Right lobe of liver (tissue), 4 donors: Measurements from ENCODE around the gene TRIM28.

Experiments used
- POLR2A ChIP-seq: fragments of 450-650 bp; IDR thresholded peaks from one replicate; pipeline ENCODE4 v1.6.1; 2017; ENCODE audit warnings: antibody characterized with exemption, mild to moderate bottlenecking
- TF ChIP-seq, protein P1 (sequence below), 4 donors: fragments of 200-600 bp in 3 of 4; fragments of 450-650 bp in 1 of 4; IDR thresholded peaks; one replicate each; pipeline versions ENCODE4 v1.5.1 to v1.8.0; 2016 to 2022; ENCODE audit warnings: antibody characterized with exemption in 4 of 4, mild to moderate bottlenecking in 2 of 4
- donor health status: DM: no; HTN: no; CAD: no.
- donor health status: DM: no; HTN: no; CAD: no.
- donor health status: DM: no; HTN: yes; CAD: no.

GRCh38 chr19:58551577-58552471 lies 8.0 kb downstream of the TRIM28 start:
- TF ChIP-seq, protein P1, sequence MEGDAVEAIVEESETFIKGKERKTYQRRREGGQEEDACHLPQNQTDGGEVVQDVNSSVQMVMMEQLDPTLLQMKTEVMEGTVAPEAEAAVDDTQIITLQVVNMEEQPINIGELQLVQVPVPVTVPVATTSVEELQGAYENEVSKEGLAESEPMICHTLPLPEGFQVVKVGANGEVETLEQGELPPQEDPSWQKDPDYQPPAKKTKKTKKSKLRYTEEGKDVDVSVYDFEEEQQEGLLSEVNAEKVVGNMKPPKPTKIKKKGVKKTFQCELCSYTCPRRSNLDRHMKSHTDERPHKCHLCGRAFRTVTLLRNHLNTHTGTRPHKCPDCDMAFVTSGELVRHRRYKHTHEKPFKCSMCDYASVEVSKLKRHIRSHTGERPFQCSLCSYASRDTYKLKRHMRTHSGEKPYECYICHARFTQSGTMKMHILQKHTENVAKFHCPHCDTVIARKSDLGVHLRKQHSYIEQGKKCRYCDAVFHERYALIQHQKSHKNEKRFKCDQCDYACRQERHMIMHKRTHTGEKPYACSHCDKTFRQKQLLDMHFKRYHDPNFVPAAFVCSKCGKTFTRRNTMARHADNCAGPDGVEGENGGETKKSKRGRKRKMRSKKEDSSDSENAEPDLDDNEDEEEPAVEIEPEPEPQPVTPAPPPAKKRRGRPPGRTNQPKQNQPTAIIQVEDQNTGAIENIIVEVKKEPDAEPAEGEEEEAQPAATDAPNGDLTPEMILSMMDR (IDR thresholded peaks at IDR 0.05), result no peak
- no peak for TF ChIP-seq POLR2A
